HepG2 (cell line): ENCODE results near the gene GPD1. TPM values are rescaled to one million over a fixed set of nuclear protein-coding genes. Genes with fewer than 3 reads are reported as not detected.

ENCODE experiments used
- ADNP ChIP-seq: sonication (generic); formaldehyde crosslinking; IDR thresholded peaks from 2 replicates; pipeline ENCODE4 v1.4.0; 2020; ENCODE audit warnings: missing genetic modification reagents
- CEBPG ChIP-seq: IDR thresholded peaks from 2 replicates; pipeline ENCODE4 v1.6.1; 2016
- FOXC1 ChIP-seq: sonication (generic); formaldehyde crosslinking; IDR thresholded peaks from 2 replicates; pipeline ENCODE4 v1.8.0; 2022; ENCODE audit warnings: mild to moderate bottlenecking, missing genetic modification reagents, borderline replicate concordance
- KDM2A ChIP-seq: sonication (generic); formaldehyde crosslinking; IDR thresholded peaks from 2 replicates; pipeline ENCODE4 v1.4.0; 2020; ENCODE audit warnings: low read depth, missing genetic modification reagents, borderline replicate concordance
- MED8 ChIP-seq: sonication (generic); formaldehyde crosslinking; IDR thresholded peaks from 2 replicates; pipeline ENCODE4 v1.8.1; 2023; ENCODE audit warnings: mild to moderate bottlenecking, missing genetic modification reagents; ENCODE audit not compliant: insufficient replicate concordance
- STAG1 ChIP-seq: sonication (generic); formaldehyde crosslinking; IDR thresholded peaks from 2 replicates; pipeline ENCODE4 v1.4.0; 2020; ENCODE audit warnings: missing genetic modification reagents
- SUZ12 ChIP-seq: fragments of 150-350 bp; IDR thresholded peaks from 2 replicates; pipeline ENCODE4 v1.6.1; 2014; ENCODE audit warnings: low read depth, low read length
- ZBTB1 ChIP-seq: sonication (generic); formaldehyde crosslinking; IDR thresholded peaks from 2 replicates; pipeline ENCODE4 v1.4.0; 2020; ENCODE audit warnings: missing genetic modification reagents, borderline replicate concordance
- ZFP36 ChIP-seq: fragments of 150-350 bp; IDR thresholded peaks from 2 replicates; pipeline ENCODE4 v1.6.1; 2018; ENCODE audit warnings: borderline replicate concordance, low read length, low read depth; ENCODE audit not compliant: partially characterized antibody
- ZFP36L2 ChIP-seq: sonication (generic); formaldehyde crosslinking; IDR thresholded peaks from 2 replicates; pipeline ENCODE4 v1.4.0; 2020; ENCODE audit warnings: missing genetic modification reagents
- ZFP90 ChIP-seq: sonication (generic); formaldehyde crosslinking; IDR thresholded peaks from 2 replicates; pipeline ENCODE4 v1.8.0; 2022; ENCODE audit warnings: missing genetic modification reagents, mild to moderate bottlenecking, inconsistent platforms, borderline replicate concordance
- ZNF468 ChIP-seq: sonication (generic); formaldehyde crosslinking; IDR thresholded peaks from 2 replicates; pipeline ENCODE4 v1.8.0; 2022; ENCODE audit warnings: mild to moderate bottlenecking, moderate library complexity, missing genetic modification reagents
- ZNF713 ChIP-seq: sonication (generic); formaldehyde crosslinking; IDR thresholded peaks from 2 replicates; pipeline ENCODE4 v1.4.0; 2020; ENCODE audit warnings: mild to moderate bottlenecking, missing genetic modification reagents
- ZNF75D ChIP-seq: sonication (generic); formaldehyde crosslinking; IDR thresholded peaks from 2 replicates; pipeline ENCODE4 v1.8.1; 2023; ENCODE audit warnings: missing genetic modification reagents, mild to moderate bottlenecking, borderline replicate concordance
- polyA plus RNA-seq, 8 experiments: library from polyadenylated mRNA; depleted of rRNA in 3 of 8; stranded (reverse) in 7 of 8; unstranded in 1 of 8; fragments of >200 nt; fragmentation: Illumina TruSeq in 4 of 8; extraction: Trizol in 4 of 8; gene quantifications; 2 replicates each; pipeline versions ENCODE4 v1.2.1 to v1.2.3, GENCODE V29; 2011 to 2016; ENCODE audit warnings: low read depth in 4 of 8, missing spikeins in 1 of 8, mixed read lengths in 1 of 8; ENCODE audit not compliant: insufficient read depth in 1 of 8
- total RNA-seq, 5 experiments: library from RNA; depleted of rRNA; stranded (reverse); fragments of >200 nt; fragmentation: Illumina TruSeq; extraction: Trizol; gene quantifications; 2 replicates each; pipeline ENCODE4 v1.2.3, GENCODE V29; 2016; ENCODE audit warnings: low read depth in 1 of 5
- TF ChIP-seq, protein P1 (sequence below): sonication (generic); formaldehyde crosslinking; IDR thresholded peaks from 2 replicates; pipeline ENCODE4 v1.9.0; 2021; ENCODE audit warnings: mild to moderate bottlenecking, missing genetic modification reagents
- TF ChIP-seq, protein P2 (sequence below): IDR thresholded peaks from 2 replicates; pipeline ENCODE4 v1.6.1; 2016; ENCODE audit warnings: low read depth
- TF ChIP-seq, protein P3 (sequence below): sonication (generic); formaldehyde crosslinking; IDR thresholded peaks from 2 replicates; pipeline ENCODE4; 2020; ENCODE audit warnings: missing genetic modification reagents, mild to moderate bottlenecking, borderline replicate concordance
- TF ChIP-seq, protein P4 (sequence below): sonication (generic); formaldehyde crosslinking; IDR thresholded peaks from 2 replicates; pipeline ENCODE4 v1.5.0; 2020; ENCODE audit warnings: missing genetic modification reagents

GPD1 gene
- total and polyA plus RNA-seq, 2 of the 13 experiments (the other 11 are each of a cell fraction or from before 2014, with no cell fraction given) = 3.7 to 30.6 TPM

DNA sequence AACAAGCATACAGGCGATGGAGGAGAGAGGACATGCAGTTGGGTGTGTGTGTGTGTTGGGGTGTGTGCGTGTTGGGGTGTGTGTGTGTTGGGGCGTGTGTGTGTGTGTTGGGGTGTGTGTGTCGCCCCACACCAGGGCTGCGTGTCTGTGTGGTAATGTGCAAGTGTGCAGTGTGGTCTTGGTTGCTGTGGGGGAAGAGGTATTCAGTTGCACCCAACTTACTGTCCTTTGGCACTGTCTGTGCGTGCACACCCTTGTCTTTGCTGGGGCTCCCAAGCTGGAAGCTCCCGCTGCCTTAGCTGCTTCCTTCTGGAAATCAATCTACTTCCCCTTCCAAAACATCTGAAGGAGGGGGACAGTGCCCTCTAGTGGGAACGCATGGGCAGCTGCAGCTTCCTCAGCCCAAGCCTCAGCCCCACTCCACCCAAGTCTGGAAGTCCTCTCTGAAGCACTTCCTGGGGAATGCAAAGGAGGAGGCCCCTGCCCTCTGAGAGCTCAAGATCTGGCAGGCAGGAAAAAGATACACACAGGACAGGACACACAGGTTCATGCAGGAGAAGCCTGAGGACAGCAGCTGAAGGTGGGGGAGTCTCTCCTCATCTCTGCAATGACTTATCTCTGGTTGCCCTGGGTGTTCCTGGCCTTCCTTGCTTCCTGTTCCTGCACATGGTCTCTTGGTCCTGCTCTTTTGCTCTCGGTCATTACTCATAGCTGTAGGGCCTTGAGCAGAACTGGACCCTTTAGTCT is 33.3 kb upstream of the GPD1 start (continued):
- TF ChIP-seq, protein P1, sequence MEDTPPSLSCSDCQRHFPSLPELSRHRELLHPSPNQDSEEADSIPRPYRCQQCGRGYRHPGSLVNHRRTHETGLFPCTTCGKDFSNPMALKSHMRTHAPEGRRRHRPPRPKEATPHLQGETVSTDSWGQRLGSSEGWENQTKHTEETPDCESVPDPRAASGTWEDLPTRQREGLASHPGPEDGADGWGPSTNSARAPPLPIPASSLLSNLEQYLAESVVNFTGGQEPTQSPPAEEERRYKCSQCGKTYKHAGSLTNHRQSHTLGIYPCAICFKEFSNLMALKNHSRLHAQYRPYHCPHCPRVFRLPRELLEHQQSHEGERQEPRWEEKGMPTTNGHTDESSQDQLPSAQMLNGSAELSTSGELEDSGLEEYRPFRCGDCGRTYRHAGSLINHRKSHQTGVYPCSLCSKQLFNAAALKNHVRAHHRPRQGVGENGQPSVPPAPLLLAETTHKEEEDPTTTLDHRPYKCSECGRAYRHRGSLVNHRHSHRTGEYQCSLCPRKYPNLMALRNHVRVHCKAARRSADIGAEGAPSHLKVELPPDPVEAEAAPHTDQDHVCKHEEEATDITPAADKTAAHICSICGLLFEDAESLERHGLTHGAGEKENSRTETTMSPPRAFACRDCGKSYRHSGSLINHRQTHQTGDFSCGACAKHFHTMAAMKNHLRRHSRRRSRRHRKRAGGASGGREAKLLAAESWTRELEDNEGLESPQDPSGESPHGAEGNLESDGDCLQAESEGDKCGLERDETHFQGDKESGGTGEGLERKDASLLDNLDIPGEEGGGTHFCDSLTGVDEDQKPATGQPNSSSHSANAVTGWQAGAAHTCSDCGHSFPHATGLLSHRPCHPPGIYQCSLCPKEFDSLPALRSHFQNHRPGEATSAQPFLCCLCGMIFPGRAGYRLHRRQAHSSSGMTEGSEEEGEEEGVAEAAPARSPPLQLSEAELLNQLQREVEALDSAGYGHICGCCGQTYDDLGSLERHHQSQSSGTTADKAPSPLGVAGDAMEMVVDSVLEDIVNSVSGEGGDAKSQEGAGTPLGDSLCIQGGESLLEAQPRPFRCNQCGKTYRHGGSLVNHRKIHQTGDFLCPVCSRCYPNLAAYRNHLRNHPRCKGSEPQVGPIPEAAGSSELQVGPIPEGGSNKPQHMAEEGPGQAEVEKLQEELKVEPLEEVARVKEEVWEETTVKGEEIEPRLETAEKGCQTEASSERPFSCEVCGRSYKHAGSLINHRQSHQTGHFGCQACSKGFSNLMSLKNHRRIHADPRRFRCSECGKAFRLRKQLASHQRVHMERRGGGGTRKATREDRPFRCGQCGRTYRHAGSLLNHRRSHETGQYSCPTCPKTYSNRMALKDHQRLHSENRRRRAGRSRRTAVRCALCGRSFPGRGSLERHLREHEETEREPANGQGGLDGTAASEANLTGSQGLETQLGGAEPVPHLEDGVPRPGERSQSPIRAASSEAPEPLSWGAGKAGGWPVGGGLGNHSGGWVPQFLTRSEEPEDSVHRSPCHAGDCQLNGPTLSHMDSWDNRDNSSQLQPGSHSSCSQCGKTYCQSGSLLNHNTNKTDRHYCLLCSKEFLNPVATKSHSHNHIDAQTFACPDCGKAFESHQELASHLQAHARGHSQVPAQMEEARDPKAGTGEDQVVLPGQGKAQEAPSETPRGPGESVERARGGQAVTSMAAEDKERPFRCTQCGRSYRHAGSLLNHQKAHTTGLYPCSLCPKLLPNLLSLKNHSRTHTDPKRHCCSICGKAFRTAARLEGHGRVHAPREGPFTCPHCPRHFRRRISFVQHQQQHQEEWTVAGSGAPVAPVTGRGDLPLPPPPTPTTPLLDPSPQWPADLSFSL (CRISPR knock-in tag) = 0 out of 2 replicates have a peak, but pooled peaks have one; percentile 39
- TF ChIP-seq KDM2A (CRISPR knock-in tag) (0 out of 2 replicates have a peak, but pooled peaks have one; percentile 28), SUZ12 (no peak), CEBPG (CRISPR knock-in tag) (no peak), STAG1 (CRISPR knock-in tag) (peak; percentile 88), MED8 (no peak), ZFP90 (CRISPR knock-in tag) (no peak), ZNF468 (CRISPR knock-in tag) (no peak), ADNP (CRISPR knock-in tag) (no peak), ZBTB1 (CRISPR knock-in tag) (no peak), ZNF75D (CRISPR knock-in tag) (no peak), ZFP36L2 (CRISPR knock-in tag) (no peak), ZFP36 (no peak), ZNF713 (CRISPR knock-in tag) (no peak), FOXC1 (CRISPR knock-in tag) (0 out of 2 replicates have a peak, but pooled peaks have one; percentile 37)
- TF ChIP-seq, protein P2, sequence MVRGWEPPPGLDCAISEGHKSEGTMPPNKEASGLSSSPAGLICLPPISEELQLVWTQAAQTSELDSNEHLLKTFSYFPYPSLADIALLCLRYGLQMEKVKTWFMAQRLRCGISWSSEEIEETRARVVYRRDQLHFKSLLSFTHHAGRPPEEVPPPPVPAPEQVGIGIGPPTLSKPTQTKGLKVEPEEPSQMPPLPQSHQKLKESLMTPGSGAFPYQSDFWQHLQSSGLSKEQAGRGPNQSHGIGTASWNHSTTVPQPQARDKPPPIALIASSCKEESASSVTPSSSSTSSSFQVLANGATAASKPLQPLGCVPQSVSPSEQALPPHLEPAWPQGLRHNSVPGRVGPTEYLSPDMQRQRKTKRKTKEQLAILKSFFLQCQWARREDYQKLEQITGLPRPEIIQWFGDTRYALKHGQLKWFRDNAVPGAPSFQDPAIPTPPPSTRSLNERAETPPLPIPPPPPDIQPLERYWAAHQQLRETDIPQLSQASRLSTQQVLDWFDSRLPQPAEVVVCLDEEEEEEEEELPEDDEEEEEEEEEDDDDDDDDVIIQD (CRISPR knock-in tag) = peak; percentile 13; the same call in 1 of the 2 replicates
- TF ChIP-seq, protein P3, sequence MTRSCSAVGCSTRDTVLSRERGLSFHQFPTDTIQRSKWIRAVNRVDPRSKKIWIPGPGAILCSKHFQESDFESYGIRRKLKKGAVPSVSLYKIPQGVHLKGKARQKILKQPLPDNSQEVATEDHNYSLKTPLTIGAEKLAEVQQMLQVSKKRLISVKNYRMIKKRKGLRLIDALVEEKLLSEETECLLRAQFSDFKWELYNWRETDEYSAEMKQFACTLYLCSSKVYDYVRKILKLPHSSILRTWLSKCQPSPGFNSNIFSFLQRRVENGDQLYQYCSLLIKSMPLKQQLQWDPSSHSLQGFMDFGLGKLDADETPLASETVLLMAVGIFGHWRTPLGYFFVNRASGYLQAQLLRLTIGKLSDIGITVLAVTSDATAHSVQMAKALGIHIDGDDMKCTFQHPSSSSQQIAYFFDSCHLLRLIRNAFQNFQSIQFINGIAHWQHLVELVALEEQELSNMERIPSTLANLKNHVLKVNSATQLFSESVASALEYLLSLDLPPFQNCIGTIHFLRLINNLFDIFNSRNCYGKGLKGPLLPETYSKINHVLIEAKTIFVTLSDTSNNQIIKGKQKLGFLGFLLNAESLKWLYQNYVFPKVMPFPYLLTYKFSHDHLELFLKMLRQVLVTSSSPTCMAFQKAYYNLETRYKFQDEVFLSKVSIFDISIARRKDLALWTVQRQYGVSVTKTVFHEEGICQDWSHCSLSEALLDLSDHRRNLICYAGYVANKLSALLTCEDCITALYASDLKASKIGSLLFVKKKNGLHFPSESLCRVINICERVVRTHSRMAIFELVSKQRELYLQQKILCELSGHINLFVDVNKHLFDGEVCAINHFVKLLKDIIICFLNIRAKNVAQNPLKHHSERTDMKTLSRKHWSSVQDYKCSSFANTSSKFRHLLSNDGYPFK (CRISPR knock-in tag) = 0 out of 2 replicates have a peak, but pooled peaks have one; percentile 23
- TF ChIP-seq, protein P4, sequence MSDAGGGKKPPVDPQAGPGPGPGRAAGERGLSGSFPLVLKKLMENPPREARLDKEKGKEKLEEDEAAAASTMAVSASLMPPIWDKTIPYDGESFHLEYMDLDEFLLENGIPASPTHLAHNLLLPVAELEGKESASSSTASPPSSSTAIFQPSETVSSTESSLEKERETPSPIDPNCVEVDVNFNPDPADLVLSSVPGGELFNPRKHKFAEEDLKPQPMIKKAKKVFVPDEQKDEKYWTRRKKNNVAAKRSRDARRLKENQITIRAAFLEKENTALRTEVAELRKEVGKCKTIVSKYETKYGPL (CRISPR knock-in tag) = no peak
